A673 (cell line): ENCODE measurements around the gene WNT2B. TPM values are rescaled to one million over a fixed set of nuclear protein-coding genes. Genes with fewer than 3 reads are reported as not detected.

Experiments used
- BruUV-seq: library from RNA; stranded (reverse); fragments of 400-500 nt; replicated peaks from 2 replicates; lab custom pipeline; 2021; lab: Mats Ljungman, UMichigan
- CTCF ChIA-PET: fragments of 300-600 bp; sonication (Branson Sonifier 250); formaldehyde crosslinking; loops from one replicate; lab custom pipeline; 2022; ENCODE audit warnings: antibody characterized with exemption; lab: Charles Lee
- POLR2A ChIA-PET: fragments of 300-600 bp; sonication (Branson Sonifier 250); formaldehyde crosslinking; loops from one replicate; lab custom pipeline; 2022; ENCODE audit warnings: antibody characterized with exemption; ENCODE audit not compliant: low non-redundant PET; lab: Charles Lee
- DNase-seq: peaks from one replicate; pipeline ENCODE4 v3.0.0-alpha.2; 2015; ENCODE audit warnings: low spot score
- H3K27ac ChIP-seq: fragments of 200-600 bp; sonication (generic); 2 replicates; pipeline ENCODE4 v1.5.1; 2016; ENCODE audit warnings: mixed run types, low read depth, mild to moderate bottlenecking, mixed read lengths, antibody characterized with exemption, low read length; ENCODE audit not compliant: poor library complexity, severe bottlenecking
- H3K27me3 ChIP-seq: fragments of 200-600 bp; sonication (generic); replicated peaks from 2 replicates; pipeline ENCODE4 v1.6.1; 2017; ENCODE audit warnings: mixed run types, low read depth, mild to moderate bottlenecking, mixed read lengths, antibody characterized with exemption, low read length; ENCODE audit not compliant: insufficient read depth, poor library complexity
- H3K36me3 ChIP-seq: fragments of 200-600 bp; sonication (generic); 2 replicates; pipeline ENCODE4 v1.6.1; 2016; ENCODE audit warnings: mixed run types, mild to moderate bottlenecking, mixed read lengths, antibody characterized with exemption, low read length; ENCODE audit not compliant: insufficient read depth, poor library complexity, severe bottlenecking
- H3K4me1 ChIP-seq: fragments of 200-600 bp; sonication (generic); 2 replicates; pipeline ENCODE4 v1.6.1; 2017; ENCODE audit warnings: mixed run types, mild to moderate bottlenecking, mixed read lengths, antibody characterized with exemption, low read length; ENCODE audit not compliant: insufficient read depth, poor library complexity, severe bottlenecking
- H3K4me3 ChIP-seq: fragments of 200-600 bp; sonication (generic); 2 replicates; pipeline ENCODE4 v1.5.1; 2016; ENCODE audit warnings: low read depth, mixed run types, mild to moderate bottlenecking, mixed read lengths, low read length; ENCODE audit not compliant: poor library complexity, severe bottlenecking
- H3K9me3 ChIP-seq: fragments of 200-600 bp; sonication (generic); 2 replicates; pipeline ENCODE4 v1.6.1; 2016; ENCODE audit warnings: mixed run types, low read depth, mild to moderate bottlenecking, mixed read lengths, antibody characterized with exemption, low read length; ENCODE audit not compliant: poor library complexity, severe bottlenecking
- EZH2 ChIP-seq: fragments of 200-600 bp; sonication (generic); IDR thresholded peaks from 2 replicates; pipeline ENCODE4 v1.6.1; 2017; ENCODE audit warnings: borderline replicate concordance, low read depth, mild to moderate bottlenecking, mixed read lengths, antibody characterized with exemption, low read length; ENCODE audit not compliant: poor library complexity, severe bottlenecking
- intact Hi-C: fragments of 100-400 bp; cut with micrococcal nuclease; formaldehyde crosslinking; loops from one replicate; pipeline ENCODE4 v1.10.0; 2022; ENCODE audit not compliant: unreplicated experiment
- total RNA-seq: library from RNA; stranded (reverse); gene quantifications from 2 replicates; pipeline ENCODE4 v1.2.3, GENCODE V29; 2021
- TF ChIP-seq, protein P1 (sequence below): fragments of 300-800, 200-600 bp; sonication (generic); conservative IDR thresholded peaks from 2 replicates; pipeline ENCODE4 v1.5.1; 2017; ENCODE audit warnings: low read depth, mild to moderate bottlenecking, antibody characterized with exemption, low read length, moderate library complexity, mixed read lengths

Gene WNT2B
- total RNA-seq, 1 experiment from 2014 or later = 0.32 TPM

- Histone ChIP-seq H3K9me3 (no peaks in the 10 kb centered on the region), H3K27ac (no peak overlapping the region), H3K4me1 (no peaks in the 10 kb centered on the region), H3K27me3 (no peaks in the 10 kb centered on the region), H3K4me3 (no peak overlapping the region), H3K36me3 (peaks cover 8% of the 10 kb centered on the region)
- ChIA-PET CTCF (no interaction called here), POLR2A (no interaction called here)
- no peak for TF ChIP-seq EZH2
- TF ChIP-seq, protein P1, sequence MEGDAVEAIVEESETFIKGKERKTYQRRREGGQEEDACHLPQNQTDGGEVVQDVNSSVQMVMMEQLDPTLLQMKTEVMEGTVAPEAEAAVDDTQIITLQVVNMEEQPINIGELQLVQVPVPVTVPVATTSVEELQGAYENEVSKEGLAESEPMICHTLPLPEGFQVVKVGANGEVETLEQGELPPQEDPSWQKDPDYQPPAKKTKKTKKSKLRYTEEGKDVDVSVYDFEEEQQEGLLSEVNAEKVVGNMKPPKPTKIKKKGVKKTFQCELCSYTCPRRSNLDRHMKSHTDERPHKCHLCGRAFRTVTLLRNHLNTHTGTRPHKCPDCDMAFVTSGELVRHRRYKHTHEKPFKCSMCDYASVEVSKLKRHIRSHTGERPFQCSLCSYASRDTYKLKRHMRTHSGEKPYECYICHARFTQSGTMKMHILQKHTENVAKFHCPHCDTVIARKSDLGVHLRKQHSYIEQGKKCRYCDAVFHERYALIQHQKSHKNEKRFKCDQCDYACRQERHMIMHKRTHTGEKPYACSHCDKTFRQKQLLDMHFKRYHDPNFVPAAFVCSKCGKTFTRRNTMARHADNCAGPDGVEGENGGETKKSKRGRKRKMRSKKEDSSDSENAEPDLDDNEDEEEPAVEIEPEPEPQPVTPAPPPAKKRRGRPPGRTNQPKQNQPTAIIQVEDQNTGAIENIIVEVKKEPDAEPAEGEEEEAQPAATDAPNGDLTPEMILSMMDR = no peak
- no peak for DNase-seq
- TSS peak; percentile 14 for BruUV-seq
- intact Hi-C loops = no loop called here
These were observed 36.0 kb downstream of the WNT2B start for GRCh38 chr1:112544751-112545150.

- BruUV-seq = no TSS peak
- H3K9me3 ChIP-seq = no peaks in the 10 kb centered on the region
- TF ChIP-seq EZH2 = no peak
- TF ChIP-seq, protein P1 = no peak
- no peak overlapping the region for H3K27ac ChIP-seq
- intact Hi-C loops = no loop called here
- no peaks in the 10 kb centered on the region for H3K27me3 ChIP-seq
- ChIA-PET POLR2A (no interaction called here), CTCF (no interaction called here)
- DNase-seq = no peak
- H3K4me1 ChIP-seq = no peaks in the 10 kb centered on the region
- no peak overlapping the region for H3K4me3 ChIP-seq
- H3K36me3 ChIP-seq = peaks cover 7% of the 10 kb centered on the region
These were observed 37.3 kb downstream of the WNT2B start for GRCh38 chr1:112546076-112546475.

DNA sequence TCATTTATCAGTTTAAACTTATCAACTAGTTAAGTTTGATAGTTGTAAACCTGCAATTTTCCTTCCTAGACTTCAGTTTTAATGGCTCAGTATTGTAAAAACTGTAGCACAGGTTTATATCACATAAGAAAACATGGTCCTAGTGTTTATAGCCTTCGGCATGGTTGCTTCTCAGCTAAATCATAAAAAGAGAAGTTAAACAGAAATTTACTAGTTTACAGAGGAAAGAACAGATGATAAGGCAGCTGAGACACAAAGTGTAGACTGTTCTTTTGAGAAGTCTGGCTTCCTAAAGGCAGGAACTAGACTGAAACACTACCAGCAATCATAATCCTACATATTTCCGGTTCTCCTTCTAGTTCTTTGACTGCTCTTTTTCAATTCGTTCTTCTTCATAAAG, 39.8 kb downstream of the WNT2B start:
- CTCF ChIA-PET = no interaction called here
- H3K27me3 ChIP-seq = no peaks in the 10 kb centered on the region
- no peaks in the 10 kb centered on the region for H3K4me1 ChIP-seq
- no peak for DNase-seq
- H3K9me3 ChIP-seq = no peaks in the 10 kb centered on the region
- TF ChIP-seq EZH2 = no peak
- no TSS peak for BruUV-seq
- no peaks in the 10 kb centered on the region for H3K36me3 ChIP-seq
- H3K27ac ChIP-seq = no peak overlapping the region
- intact Hi-C loops = no loop called here
- H3K4me3 ChIP-seq = no peak overlapping the region
- POLR2A ChIA-PET = no interaction called here

DNA sequence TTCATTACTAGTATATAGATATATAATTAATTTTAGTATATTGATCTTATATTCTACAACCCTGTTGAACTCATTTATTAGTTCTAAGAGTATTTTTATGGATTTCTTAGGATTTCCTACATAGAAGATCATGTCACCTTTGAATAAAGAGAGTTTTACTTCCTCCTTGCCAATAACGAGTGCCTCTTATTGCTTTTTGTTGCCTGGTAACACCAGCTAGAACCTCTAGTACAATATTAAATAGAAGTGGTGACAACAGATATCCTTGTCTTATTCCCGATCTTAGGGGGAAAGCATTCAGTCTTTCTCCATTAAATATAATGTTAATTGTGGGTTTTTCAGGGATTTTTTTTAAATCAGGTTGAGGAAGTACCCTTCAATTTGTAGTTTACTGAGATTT, 40.8 kb downstream of the WNT2B start:
- no peak overlapping the region for H3K27ac ChIP-seq
- POLR2A ChIA-PET = no interaction called here
- H3K36me3 ChIP-seq = no peaks in the 10 kb centered on the region
- BruUV-seq = no TSS peak
- H3K4me1 ChIP-seq = no peaks in the 10 kb centered on the region
- no peak for DNase-seq
- H3K4me3 ChIP-seq = no peak overlapping the region
- H3K27me3 ChIP-seq = no peaks in the 10 kb centered on the region
- no peaks in the 10 kb centered on the region for H3K9me3 ChIP-seq
- CTCF ChIA-PET = no interaction called here
- intact Hi-C loops = no loop called here
- no peak for TF ChIP-seq EZH2
- TF ChIP-seq, protein P1 = no peak
